ENCODE results near the gene ATG10.
A peak's percentile ranks its signal among the peaks of the same experiment; 100 is the strongest.
"Not testable (repeated sequence)": the region's sequence is repeated elsewhere in the genome, so short reads cannot be mapped to it uniquely, and the experiment has no call there.

The ATG10 gene

DNA sequence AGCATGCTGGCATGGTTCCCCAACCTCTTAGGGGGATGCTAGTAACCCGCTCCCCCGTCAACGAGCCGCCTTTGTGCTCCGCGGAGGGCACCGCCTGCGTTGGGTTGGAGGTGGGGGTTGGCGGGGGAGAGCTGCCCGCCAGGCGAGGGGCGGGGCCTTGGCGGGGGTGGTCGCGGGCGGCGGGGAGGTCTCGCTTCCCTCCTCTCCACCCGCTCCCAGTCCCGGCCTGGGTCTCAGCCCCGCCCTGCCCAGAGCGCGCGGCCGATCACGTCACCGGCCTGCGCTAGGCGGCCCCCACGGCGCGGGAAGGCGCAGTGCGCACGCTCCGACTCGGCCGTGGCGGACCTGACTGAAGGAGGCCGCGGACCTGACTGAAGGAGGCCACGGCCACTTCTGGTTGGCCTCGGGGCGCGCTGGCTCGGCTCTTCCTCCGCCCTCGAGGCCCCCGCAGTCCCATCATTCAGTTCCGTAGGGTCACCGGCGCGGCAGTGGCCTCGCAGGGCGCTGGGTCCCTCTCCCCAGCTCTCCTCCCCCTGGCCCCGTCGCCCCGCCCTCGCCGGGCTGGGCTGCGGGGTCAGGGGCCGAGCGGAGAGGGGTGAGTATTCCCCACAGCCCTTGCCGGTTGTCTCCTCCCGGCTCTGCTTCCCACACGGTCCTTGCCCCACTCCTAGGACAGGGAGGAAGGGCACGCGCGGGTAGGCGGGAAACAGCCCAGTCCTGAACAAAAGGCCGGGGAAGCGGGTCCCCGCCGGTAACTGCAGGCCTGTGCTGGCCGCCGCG, at the start of gene ATG10:
Gene ATG10 (plus strand): TSS at position 312 of the 780 bp plus-strand sequence. CDS start 15,548 bp downstream, outside the sequence.
- peak; percentile 87 to 90 for DNase-seq

DNA sequence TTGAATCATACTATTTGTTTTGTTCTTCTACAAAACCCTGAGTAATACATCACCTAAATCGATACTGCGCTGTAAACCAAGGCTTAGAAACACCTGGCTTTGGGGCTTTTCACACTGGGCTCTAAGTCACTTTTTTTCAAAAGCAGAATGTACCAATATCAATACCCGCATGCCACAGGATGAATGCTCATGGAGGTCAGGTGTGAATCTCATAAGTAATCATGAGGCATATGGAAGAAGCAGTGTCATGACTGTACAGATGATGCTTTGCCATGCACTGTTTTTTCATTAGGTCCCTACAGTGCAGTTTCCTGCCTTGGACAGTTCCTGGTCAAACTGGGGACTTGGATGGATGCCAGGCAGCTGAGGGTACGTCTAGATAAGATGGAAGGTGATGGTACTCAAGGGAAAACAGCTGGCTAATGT, 49.0 kb upstream of the ATG10 start:
- no peak for DNase-seq

DNA sequence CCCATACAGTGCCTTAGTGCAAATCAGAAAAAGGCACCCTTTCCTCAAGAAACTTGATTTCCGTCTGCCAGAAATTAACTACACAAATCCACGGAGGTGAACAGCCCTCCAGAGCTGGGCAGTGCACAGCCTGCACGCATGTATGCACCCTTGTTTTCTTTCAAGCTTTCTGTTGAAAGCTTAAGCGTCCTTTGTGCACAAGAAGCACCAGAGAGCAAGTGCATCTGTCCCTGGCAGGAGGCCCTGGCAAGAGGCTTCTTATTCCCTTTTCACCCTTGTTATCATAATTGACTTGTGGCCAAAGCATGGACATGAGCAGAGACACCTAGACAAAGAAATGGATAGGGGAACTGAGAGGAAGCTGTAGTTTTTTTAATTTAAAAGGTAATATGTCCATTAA, 47.4 kb upstream of the ATG10 start:
- DNase-seq: no peak

- DNase-seq: no peak
Observed at GRCh38 chr5:81925009-81925408, 46.8 kb upstream of the ATG10 start.

- DNase-seq: no peak
Observed at GRCh38 chr5:81925981-81926380, 45.8 kb upstream of the ATG10 start.

DNA sequence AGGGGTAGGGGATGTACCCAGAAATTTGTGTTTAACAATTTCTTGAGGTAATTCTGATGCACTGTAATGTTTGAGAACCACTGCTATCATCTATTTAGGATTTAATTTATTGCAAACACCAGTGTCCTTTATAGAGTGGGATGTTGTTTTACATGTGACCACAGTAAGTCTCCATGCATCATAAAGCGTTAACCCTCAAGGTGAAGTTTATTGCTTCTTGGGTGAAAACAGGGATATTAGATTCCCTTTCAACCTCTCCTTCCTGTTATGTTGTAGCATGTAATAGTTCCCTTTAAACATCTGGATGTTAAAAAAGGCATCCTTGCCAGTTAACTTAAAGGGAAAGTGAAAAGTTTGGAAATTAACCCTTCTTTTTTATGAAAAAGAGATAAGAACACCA, 35.8 kb upstream of the ATG10 start:
- no peak for DNase-seq

GRCh38 chr5:81936750-81937149, 35.1 kb upstream of the ATG10 start:
- no peak for DNase-seq

DNA sequence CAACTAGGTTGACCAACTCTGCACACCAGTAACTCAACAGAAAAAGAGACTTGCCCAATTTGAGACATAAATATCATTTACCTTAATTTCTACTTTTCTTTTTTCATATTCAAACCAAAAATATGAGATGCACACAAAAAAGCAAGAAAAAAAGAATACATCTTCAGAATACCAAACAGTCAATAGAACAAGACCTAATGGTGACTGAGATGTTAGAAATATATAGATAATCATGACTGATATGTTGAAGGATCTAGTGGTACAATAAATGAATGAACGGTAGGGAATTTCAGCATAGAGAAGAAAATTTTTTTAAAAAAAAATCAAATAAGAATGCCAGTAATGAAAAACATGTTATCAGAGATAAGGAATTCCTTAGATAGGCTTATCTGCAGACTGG, 29.1 kb upstream of the ATG10 start:
- no peak for DNase-seq

- DNase-seq: no peak
Observed at GRCh38 chr5:81948349-81948748, 23.5 kb upstream of the ATG10 start.

DNA sequence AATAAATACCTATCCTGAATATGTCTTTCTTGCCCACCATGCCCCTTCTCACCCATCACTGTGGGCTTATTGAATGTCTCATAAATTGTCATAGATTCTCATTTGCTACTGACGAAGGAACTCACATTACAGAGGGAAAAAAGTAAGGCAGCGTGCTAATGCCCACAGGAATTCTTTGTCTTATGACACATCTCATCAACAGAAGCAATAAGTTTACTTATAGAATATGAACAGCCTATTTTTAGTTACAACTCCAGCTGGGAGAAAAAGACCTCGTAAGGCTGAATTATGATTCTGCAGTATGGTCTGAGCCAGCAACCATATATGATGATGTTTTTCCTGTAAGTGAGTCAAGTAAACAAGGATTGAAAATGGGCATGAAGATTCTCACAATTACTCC, 22.4 kb upstream of the ATG10 start:
- no peak for DNase-seq

GRCh38 chr5:81950996-81951395, 20.8 kb upstream of the ATG10 start:
- DNase-seq: no peak

DNA sequence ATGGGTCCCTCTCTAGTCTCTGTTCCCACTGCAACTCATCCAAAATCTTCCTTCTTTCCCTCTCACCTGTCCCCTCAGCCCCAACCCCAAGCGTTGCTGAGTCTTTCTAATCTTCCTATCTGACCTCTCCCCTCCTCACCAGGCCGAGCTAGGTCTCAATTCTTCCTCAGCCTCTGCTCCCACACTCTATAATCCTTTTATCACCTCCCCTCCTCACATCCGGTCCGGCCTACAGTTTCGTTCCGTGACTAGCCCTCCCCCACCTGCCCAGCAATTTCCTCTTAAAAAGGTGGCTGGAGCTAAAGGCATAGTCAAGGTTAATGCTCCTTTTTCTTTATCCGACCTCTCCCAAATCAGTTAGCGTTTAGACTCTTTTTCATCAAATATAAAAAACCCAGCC, 17.0 kb upstream of the ATG10 start:
- DNase-seq: not testable (repeated sequence)

- not testable (repeated sequence) for DNase-seq
Observed at GRCh38 chr5:81958129-81958528, 13.7 kb upstream of the ATG10 start.

- DNase-seq: no peak
Observed at GRCh38 chr5:81961651-81962440, 10.0 kb upstream of the ATG10 start.

- DNase-seq: no peak
Observed at GRCh38 chr5:81963544-81963943, 8.3 kb upstream of the ATG10 start.

DNA sequence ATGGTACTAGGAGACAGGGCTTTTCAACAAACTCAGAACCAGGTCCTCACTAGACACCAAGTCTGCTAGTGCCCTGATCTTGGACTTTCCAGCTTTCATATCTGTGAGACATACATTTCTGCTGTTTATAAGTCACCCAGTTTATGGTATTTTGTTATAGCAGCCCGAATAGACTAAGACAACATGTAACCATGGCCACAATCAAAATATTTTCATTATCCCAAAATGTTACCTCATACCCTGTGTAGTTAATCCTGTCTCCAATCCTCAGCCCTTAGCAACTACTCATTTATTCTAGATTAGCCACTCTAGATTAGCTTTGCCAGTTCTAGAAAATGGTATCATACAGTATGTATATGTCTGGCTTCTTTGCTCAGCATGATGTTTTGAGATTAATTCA, 6.3 kb upstream of the ATG10 start:
- DNase-seq: no peak

DNA sequence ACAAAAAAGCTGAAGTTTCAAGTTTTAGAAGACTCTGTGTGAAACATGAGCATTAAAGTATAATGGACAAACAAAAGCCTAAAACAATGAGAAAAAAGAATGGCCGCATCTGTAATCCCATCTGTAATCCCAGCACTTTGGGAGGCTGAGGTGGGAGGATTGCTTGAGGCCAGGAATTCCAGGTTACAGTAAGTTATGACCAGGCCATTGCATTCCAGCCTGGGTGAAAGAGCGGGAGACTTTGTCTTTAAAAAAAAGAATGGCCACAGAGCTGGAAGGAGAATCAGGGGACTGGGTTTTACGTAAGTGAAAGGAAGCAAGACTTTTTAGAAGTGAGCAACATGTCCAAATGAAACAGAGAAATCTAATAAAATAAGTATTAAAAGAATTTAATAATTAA, 2.6 kb upstream of the ATG10 start:
- no peak for DNase-seq

DNA sequence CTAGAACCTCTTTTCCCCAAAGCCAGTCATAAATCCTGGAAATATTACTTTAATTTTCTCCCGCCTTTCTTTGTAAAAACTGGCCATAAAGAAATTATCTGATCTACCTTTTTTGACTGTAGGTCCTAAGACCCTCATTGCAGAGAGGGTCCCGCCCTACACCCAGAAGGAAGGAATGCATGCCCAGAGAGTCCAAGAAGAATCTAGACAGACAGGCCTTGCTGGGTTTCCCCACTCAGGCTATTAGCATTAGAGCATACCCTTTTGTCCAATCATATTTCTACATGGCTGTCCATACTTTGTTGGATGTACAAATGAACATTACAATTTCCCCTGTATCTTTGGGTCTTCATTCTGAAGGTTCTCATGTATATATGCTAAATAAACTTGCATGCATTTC, 1.9 kb upstream of the ATG10 start:
- no peak for DNase-seq

DNA sequence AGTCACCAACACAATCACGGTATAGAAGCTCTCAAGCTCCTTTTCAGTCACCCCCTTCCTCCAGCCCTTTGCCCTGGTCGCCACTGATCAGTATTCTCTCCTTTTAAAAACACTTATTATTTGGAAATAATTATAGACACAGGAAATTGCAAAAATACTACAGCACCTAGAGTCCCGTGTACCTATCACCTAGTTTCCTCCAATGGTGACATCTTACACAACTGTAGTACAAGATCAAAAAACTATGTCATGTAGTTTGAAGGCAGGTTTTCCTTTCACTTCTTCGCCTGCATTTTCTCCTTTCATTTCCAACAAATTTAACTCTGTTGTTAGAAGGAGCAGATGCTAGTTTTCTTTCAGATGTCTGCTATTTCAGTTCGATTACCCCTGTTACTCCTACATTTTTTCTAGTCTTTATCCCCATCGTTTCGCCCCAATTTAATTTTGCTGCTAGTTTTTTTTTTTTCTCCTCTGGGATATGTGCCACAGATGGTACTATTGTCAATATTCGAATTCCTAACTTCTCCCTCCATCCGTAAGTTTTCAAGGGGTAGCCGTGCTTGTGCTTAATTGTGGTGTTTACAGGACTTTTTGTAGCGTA, 612 bp upstream of the ATG10 start:
- peak in 1 of 2 donors; percentile 6 for DNase-seq

- DNase-seq: no peak
Observed at GRCh38 chr5:81972492-81972783, 615 bp downstream of the ATG10 start.

DNA sequence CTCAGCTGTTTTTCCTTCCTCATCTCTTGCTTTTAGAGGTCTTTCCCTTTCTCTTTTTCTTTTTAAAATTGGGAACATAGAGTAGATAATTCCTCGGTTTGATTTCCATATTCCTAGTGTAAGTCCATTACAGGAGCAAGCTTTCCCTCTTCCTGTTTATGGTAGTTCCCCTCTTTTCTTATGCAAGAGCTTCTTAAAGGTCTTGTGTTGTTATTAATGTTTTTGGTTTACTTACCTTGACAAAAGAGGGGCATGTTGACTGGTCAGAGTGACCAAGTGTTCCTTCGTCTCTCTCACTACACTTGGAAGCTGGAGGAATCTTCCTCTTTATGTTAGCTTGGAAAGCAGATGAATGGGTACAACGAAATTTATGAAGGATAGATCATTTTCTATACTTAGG, 8.3 kb downstream of the ATG10 start:
- DNase-seq: no peak

GRCh38 chr5:81980598-81981260, 8.9 kb downstream of the ATG10 start:
- DNase-seq: no peak

DNA sequence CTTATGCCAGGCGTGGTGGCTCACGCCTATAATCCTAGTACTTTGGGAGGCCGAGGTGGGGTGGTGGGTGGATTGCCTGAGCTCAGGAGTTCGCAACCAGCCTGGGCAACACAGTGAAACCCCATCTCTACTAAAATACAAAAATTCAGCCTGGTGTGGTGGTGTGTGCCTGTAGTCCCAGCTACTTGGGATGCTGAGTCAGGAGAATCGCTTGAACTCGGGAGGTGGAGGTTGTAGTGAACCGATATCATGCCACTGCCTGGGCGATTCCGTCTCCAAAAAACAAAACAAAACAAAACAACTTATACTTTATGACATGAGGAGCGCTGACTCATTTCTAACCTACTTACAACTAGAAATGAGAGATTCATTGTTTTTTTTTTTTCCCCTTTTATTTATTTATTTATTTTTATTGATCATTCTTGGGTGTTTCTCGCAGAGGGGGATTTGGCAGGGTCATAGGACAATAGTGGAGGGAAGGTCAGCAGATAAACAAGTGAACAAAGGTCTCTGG, 10.4 kb downstream of the ATG10 start:
- not testable (repeated sequence) for DNase-seq

Measured in stimulated activated CD4-positive, alpha-beta T cell treated with anti-CD3 and anti-CD28 coated beads, Interleukin-2, amount 100 ng/mL, for 24 hours (primary cell).